DMS 273 (cell line): ENCODE results near the gene LRRC9.
"Not testable (repeated sequence)": the region's sequence is repeated elsewhere in the genome, so short reads cannot be mapped to it uniquely, and the experiment has no call there.

Source experiments
- DNase-seq: peaks from one replicate; lab custom pipeline; 2025; ENCODE audit not compliant: unreplicated experiment; lab: John Stamatoyannopoulos, UW

LRRC9 gene

GRCh38 chr14:60058087-60058486 is 138.1 kb downstream of the LRRC9 start:
- DNase-seq = no peak

- DNase-seq = no peak
These were observed 141.4 kb downstream of the LRRC9 start for GRCh38 chr14:60061371-60061770.

- peak; percentile 45 for DNase-seq
These were observed 144.6 kb downstream of the LRRC9 start for GRCh38 chr14:60064491-60065072.

GRCh38 chr14:60067882-60068281 is 147.9 kb downstream of the LRRC9 start:
- DNase-seq = no peak

- DNase-seq = no peak
These were observed 159.8 kb downstream of the LRRC9 start for GRCh38 chr14:60079723-60080122.

- no peak for DNase-seq
These were observed 165.1 kb downstream of the LRRC9 start for GRCh38 chr14:60085085-60085484.

- DNase-seq = no peak
These were observed 165.7 kb downstream of the LRRC9 start for GRCh38 chr14:60085693-60086092.

GRCh38 chr14:60087668-60088067 is 167.7 kb downstream of the LRRC9 start:
- peak; percentile 67 for DNase-seq

GRCh38 chr14:60089221-60089620 is 169.3 kb downstream of the LRRC9 start:
- no peak for DNase-seq

GRCh38 chr14:60090864-60091519 is 171.0 kb downstream of the LRRC9 start:
- peak; percentile 94 for DNase-seq

GRCh38 chr14:60091550-60092525 is 171.9 kb downstream of the LRRC9 start, which contains the start of gene PCNX4:
Gene PCNX4 (plus strand): TSS chr14:60091923. CDS start chr14:60107639, 15,716 bp downstream.
- peak; percentile 100 for DNase-seq

- peak; percentile 64 for DNase-seq
These were observed 172.6 kb downstream of the LRRC9 start for GRCh38 chr14:60092526-60092920.

- DNase-seq = peak; percentile 40
These were observed 173.1 kb downstream of the LRRC9 start for GRCh38 chr14:60093080-60093479.

GRCh38 chr14:60093606-60094005 is 173.7 kb downstream of the LRRC9 start:
- no peak for DNase-seq

GRCh38 chr14:60094306-60094897 is 174.5 kb downstream of the LRRC9 start:
- no peak for DNase-seq

- no peak for DNase-seq
These were observed 175.3 kb downstream of the LRRC9 start for GRCh38 chr14:60095231-60095630.

GRCh38 chr14:60095781-60096450 is 176.0 kb downstream of the LRRC9 start:
- no peak for DNase-seq

- no peak for DNase-seq
These were observed 178.0 kb downstream of the LRRC9 start for GRCh38 chr14:60097974-60098373.

- not testable (repeated sequence) for DNase-seq
These were observed 179.9 kb downstream of the LRRC9 start for GRCh38 chr14:60099855-60100254.

GRCh38 chr14:60101786-60102185 is 181.8 kb downstream of the LRRC9 start:
- DNase-seq = peak; percentile 5

- peak; percentile 4 for DNase-seq
These were observed 182.4 kb downstream of the LRRC9 start for GRCh38 chr14:60102389-60102788.
